Sigmoid colon (tissue), 4 donors: ENCODE data around the gene KCNAB1.

Source experiments
- EP300 ChIP-seq, 4 donors: sonication (generic); formaldehyde crosslinking; IDR thresholded peaks; one replicate each; pipeline ENCODE4 v1.6.1; 2017; ENCODE audit warnings: antibody characterized with exemption in 4 of 4
- POLR2A ChIP-seq, 2 donors: fragments of 450-650 bp; IDR thresholded peaks; one replicate each; pipeline ENCODE4 v1.6.1; 2016; ENCODE audit warnings: antibody characterized with exemption in 2 of 2, mild to moderate bottlenecking in 2 of 2, moderate library complexity in 2 of 2
- TF ChIP-seq, protein P1 (sequence below), 4 experiments: fragments of 450-650 bp in 3 of 4; fragments of 200-600 bp in 1 of 4; IDR thresholded peaks; one replicate each; pipeline ENCODE4 v1.5.1; 2016 to 2019; ENCODE audit warnings: antibody characterized with exemption in 4 of 4, mild to moderate bottlenecking in 3 of 4, moderate library complexity in 2 of 4

- TF ChIP-seq, protein P1, sequence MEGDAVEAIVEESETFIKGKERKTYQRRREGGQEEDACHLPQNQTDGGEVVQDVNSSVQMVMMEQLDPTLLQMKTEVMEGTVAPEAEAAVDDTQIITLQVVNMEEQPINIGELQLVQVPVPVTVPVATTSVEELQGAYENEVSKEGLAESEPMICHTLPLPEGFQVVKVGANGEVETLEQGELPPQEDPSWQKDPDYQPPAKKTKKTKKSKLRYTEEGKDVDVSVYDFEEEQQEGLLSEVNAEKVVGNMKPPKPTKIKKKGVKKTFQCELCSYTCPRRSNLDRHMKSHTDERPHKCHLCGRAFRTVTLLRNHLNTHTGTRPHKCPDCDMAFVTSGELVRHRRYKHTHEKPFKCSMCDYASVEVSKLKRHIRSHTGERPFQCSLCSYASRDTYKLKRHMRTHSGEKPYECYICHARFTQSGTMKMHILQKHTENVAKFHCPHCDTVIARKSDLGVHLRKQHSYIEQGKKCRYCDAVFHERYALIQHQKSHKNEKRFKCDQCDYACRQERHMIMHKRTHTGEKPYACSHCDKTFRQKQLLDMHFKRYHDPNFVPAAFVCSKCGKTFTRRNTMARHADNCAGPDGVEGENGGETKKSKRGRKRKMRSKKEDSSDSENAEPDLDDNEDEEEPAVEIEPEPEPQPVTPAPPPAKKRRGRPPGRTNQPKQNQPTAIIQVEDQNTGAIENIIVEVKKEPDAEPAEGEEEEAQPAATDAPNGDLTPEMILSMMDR (IDR thresholded peaks at IDR 0.05): no peak
- TF ChIP-seq POLR2A (IDR thresholded peaks at IDR 0.05) (no peak), EP300 (IDR thresholded peaks at IDR 0.05) (no peak)
Observed at GRCh38 chr3:156548902-156549301, 428.5 kb downstream of the KCNAB1 start.
